NCI-H1048 (cell line): ENCODE data around the gene NIN.
"Not testable (repeated sequence)": the region's sequence is repeated elsewhere in the genome, so short reads cannot be mapped to it uniquely, and the experiment has no call there.

Source experiments
- DNase-seq: peaks from one replicate; lab custom pipeline; 2025; lab: John Stamatoyannopoulos, UW

Gene NIN

DNA sequence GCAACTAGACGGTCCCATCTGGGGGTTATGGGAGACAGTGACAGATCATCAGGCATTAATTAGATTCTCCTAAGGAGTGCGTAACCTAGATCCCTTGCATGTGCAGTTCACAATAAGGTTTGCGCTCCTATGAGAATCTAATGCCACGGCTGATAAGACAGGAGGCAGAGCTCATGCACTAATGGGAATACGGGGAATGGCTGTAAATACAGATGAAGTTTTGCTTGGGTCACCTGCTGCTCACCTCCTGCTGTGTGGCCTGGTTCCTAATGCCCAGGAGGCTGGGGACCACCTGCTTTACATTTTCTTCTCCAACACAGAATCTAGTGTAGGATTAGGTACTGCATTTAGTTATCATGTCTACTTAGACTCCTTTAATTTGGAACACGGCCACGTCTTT lies 113.2 kb downstream of the NIN start:
- DNase-seq: no peak

DNA sequence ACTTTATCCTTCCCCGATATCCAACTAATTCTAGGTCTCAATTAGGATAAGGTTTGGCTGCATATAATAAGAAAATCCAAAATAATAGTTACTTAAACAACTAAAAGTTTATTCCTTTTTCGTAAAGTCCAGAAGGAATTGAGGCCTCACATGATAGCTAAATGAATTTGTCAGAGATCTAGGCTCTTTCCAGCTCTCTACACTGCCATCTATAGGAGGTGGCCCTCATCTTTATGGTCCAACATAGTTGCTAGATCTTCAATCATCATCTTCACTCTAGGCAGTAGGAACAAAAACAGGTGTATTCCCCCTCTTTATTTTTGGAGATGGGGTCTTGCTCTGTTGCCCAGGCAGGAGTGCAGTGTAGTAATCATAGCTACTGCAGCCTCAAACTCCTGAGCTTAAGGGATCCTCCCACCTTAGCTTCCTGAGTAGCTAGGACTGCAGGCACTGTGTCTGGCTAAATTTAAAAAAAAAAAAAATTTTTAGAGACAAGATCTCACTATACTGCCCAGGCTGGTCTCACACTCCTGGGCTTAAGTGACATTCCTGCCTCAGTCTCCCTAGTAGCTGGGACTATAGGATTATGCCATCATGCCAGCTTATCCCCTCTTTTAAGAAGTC lies 116.4 kb downstream of the NIN start:
- no peak for DNase-seq

DNA sequence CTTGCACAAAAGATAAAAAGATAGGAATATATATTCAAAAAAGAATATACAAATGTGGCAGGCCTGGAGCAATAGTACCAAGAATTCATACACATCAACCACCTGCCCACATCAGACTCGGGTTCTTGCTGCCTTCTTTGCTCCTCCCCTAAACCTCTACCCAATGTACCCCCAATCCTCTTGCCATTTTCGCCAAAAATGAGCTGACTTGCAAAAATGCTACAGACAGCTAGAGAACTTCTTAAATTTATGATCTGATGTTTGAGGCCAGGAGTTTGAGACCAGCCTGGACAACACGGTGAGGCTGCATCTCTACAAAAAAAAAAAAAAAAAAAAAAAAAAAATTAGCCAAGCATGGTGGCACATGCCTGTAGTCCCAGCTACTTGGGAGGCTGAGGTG lies 119.9 kb downstream of the NIN start:
- DNase-seq: no peak

DNA sequence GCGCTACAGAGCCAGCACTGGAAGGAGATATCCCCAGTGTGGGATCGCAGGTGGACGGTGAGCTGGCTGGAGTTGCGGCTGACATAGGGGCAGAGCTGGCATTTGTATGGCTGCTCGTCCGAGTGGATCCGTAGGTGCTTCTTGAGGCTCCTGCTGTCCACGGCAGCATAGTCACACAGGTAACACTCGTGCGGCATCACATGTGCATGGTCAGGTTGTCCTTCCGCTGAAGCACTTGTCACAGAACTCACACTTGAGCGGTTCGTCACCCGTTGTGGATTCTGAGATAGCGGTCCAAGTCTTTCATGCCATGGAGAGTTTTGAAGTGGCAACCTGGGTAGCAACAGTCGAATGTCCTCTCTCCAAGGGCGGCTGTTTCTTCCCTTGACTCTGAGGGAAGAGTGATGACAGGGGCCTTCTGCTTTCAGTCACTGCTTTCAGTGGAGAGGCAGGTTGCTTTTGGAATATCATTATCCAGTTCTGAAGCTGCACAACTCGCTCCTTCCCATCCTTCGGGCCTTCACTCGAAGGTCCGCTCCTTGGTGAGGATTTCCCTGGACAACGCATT lies 125.9 kb downstream of the NIN start:
- no peak for DNase-seq

DNA sequence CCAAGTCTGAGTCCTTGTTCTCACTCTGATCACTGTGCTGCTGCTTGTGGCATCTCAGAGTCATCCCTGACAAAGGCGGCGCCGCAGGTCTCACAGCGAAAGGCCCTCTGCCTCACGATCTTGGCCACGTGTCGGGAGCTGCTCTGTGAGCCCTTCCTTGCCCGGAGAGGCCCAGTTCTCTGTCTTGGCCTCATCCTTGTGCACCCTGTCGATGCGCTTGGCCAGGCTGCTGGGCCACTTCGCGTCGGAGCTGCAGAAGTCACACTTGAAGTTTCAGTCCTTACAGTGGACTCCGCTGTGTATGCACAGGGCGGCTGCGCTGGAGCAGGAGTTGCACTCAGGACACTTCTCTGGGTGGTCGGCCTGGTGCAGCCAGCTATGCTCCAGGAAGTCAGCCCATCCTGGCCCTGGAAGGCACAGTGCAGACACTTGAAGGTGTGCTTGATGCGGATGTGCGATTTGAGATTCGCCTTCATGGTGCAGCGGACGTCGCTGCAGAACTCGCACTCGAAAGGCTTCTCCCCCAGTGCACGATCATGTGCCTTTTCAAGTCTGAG lies 126.4 kb downstream of the NIN start:
- no peak for DNase-seq

DNA sequence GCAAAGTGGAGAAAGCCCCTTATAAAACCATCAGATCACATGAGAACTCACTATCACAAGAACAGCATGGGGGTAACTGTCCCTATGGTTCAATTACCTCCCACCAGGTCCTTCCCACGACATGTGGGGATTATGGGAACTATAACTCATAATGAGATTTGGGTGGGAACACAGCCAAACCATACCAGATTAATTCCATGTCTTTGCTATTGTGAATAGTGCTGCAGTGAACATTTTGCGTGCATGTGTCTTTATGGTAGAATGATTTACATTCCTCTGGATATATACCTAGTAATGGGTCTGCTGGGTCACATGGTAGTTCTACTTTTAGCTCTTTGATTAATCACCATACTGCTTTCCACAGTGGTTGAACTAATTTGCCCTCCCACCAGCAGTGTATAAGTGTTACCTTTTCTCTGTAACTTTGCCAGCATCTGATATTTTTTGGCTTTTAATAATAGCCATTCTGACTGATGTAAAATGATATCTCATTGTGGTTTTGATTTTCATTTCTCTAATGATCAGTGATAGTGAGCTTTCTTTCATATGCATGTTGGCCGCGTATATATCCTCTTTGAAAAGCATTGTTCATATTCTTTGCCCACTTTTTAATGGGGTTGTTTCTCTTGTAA lies 133.2 kb downstream of the NIN start:
- DNase-seq: no peak

DNA sequence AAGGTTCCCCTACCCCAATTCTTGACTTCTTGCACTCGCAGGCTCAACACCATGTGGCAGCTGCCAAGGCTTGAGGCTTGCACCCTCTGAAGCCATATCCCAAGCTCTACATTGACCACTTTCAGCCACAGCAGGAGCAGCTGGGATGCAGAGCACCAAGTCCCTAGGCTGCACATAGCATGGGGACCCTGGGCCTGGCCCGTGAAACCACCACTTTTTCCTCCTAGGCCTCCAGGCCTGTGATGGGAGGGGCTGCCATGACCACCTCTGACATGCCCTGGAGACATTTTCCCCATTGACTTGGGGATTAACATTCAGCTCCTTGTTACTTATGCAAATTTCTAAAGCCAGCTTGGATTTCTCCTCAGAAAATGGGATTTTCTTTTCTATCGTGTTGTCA lies 136.7 kb downstream of the NIN start:
- DNase-seq: not testable (repeated sequence)

DNA sequence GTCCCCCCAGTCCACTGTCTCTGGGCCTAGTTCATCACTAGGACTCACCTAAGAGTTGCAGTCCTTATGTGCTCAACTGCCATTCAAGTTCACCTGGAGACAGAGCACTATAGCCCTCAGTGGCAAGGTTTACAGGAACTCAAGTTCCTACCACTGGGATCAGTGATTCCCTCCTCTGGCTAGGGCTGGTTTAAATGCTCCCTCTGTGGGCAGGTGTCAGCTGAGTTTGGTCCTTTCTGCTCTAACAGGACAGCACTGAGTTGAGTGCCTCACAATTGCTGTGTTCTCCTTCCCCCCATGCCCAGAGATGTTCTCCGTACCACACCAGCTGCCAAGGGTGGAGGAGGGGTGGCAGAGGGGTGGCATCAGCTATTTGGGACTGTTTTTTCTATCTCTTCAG lies 142.1 kb downstream of the NIN start:
- DNase-seq: no peak

DNA sequence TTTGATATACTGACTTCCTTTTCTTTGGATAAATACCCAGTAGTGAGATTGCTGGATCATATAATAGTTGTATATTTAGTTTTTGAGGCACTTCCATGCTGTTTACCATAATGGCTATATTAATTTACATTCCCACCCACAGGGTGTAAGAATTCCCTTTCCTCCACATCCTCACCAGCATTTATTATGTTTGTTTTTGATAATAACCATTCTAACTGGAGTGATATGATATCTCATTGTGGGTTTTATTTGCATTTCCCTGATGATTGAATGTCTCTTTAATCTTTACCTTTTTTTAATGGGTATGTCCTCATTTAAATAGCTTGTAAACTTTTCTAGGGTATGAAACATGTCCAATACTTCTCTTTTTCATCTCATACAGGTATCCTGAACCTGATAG lies 151.3 kb downstream of the NIN start:
- no peak for DNase-seq

DNA sequence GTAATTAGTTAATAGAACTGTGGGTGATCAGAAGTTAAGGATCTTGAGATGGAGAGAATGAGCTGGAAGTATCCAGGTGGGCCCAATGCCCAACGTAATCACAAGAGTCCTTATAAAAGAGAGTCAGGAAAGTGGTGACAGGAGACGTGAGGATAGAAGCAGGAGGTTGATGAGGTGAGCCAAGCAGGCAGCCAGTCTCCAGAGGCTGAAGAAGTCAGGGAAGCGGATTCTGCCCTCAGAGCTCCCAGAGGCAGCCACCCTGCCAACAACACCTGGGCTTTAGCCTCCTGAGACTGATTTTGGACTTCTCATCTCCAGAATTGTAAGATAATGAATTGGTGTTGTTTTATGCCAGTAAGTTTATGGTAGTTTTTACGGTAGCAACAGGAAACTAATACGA lies 152.8 kb downstream of the NIN start:
- no peak for DNase-seq

DNA sequence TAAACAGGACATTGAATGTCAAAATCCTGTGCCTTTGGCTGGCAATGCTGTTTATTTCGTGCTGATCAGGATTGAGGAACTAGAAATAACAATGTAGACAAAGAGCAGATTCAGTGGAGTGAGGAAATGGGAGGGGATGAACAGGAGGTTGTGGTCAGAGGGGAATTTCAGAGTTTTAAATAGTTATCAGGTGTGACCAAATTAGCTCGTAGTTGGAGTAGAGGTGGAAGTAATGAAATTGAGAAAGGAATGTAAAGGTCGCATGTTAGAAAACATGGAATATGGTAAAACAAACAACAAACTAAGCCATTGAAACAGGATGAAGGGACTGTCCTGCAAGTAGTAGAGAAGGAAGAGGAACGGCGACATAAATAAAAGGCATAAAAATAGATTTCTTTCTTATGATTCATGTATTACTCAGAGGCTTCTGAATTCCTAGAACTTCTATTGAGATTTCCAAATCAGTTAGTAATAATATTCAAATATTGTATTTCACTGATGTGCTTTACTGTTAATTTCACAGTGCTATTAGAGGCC lies 153.4 kb downstream of the NIN start:
- DNase-seq: no peak

DNA sequence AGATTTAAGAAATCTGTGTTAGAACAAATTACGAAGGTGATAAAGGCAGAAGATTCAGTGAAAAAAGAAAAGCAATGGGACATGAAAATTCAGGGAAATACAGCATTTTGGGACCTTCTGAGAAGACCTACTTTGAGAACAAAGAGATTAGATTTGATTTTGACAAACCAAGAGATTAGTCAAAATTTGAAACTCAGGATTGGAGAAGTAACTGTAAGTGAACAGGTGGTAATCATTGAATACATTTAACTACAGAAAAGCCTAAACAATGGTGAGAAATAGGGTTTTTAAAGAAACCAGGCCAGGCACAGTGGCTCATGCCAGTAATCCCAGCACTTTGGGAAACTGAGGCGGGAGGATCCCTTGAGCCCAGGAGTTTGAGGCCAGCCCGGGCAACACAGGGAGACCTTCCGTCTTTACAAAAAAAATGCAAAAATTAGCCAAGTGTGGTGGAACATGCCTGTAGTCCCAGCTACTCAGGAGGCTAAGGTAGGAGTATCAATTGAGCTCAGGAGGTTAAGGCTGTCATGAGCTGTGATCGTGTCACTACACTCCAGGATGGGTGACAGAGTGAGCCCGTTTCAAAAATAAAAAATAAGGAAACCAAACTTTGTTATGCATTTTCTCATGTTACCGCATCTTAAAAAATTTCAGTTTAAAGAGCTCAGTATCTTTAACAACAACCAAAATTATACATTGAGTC lies 154.0 kb downstream of the NIN start:
- DNase-seq: no peak

DNA sequence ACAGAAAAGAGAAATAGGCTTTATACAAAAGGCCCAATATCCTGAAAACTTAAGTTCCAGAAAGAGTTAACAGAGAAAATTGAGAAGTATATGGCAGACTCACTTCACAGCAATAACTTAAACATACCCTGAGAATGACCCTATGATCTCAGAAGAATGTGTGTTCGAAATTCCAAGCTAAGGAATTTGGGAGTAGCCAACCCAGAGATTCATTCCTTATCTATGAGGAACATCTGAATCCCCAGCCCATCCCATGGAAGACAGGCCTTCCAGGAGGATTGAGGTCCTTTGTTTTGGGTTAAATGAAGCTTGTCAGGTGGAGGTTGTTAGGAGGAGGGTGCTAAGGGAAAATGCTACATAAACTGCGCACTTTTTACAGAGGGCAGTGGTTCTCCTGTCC lies 155.4 kb downstream of the NIN start:
- DNase-seq: no peak

DNA sequence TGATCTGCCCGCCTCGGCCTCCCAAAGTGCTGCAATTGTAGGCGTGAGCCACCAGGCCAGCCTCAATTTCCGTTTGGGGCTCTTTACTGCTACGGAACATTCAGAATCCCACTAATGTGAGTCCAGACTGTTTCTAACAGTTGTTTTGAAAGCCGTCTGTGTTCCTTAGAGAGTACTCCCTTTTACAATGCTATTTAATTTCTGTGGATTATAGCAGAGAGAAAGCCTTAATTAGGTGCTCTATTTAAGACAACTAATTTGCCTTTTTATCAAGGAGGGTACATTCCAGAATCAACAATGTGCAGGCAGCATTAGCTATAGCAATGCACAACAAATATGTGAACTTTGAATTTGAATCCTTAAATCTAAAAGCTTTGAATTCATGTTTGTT lies 160.1 kb downstream of the NIN start:
- DNase-seq: no peak

DNA sequence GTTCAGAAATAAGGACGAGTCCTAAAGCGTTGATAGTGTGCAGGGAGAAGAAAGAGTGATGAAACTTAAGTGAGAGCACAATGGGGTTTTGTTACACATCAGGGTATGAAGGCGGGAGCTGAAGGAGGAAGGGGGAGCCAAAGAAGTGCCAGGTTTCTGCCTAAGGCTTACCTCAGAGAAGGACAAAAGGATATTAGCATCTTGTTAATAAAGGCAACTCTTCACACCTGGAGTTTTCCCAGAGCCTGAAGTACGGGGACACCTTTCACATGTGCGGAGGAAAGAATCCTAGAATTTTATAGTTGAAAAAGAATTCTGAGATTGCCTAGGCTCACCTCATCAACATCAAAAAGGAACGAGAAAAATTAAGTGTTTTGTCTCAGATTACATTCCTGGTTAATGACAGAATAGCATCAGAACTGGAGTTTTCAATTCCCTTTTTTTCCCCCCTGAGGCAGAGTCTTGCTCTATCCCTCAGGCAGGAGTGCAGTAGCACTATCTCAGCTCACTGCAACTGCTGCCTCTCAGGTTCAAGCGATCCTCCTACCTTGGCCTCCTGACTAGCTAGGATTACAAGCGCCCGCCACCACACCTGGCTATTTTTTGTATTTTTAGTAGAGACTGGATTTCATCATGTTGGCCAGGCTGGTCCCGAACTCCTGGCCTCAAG lies 160.6 kb downstream of the NIN start:
- no peak for DNase-seq
